Ovary (tissue), 10 donors: ENCODE results near the gene WDR19. TPM values are rescaled to one million over a fixed set of nuclear protein-coding genes. Genes with fewer than 3 reads are reported as not detected.
"Not testable (repeated sequence)": the region's sequence is repeated elsewhere in the genome, so short reads cannot be mapped to it uniquely, and the experiment has no call there.

Source experiments
- DNase-seq, 5 donors: peaks; one replicate each; pipeline ENCODE4 v3.0.0-alpha.2; 2019 to 2020
- H3K27ac ChIP-seq, 2 donors: fragments of 200-600 bp; one replicate each; pipeline versions ENCODE4 v1.5.1 to v1.8.0; 2019 to 2022
- H3K27me3 ChIP-seq: fragments of 200-600 bp; one replicate; pipeline ENCODE4 v1.8.0; 2022
- H3K36me3 ChIP-seq: fragments of 200-600 bp; sonication (generic); one replicate; pipeline ENCODE4 v1.5.1; 2019
- H3K4me1 ChIP-seq: one replicate; pipeline ENCODE4 v1.8.1; 2013; ENCODE audit warnings: mild to moderate bottlenecking, moderate library complexity; ENCODE audit not compliant: insufficient read depth
- H3K4me3 ChIP-seq: fragments of 200-600 bp; sonication (generic); one replicate; pipeline ENCODE4 v1.5.1; 2017
- H3K9me3 ChIP-seq, 2 donors: fragments of 200-600 bp in 1 of 2; sonication (generic) in 1 of 2; one replicate each; pipeline versions ENCODE4 v1.5.1 to v1.8.1; 2013 to 2019; ENCODE audit warnings: mild to moderate bottlenecking in 1 of 2, moderate library complexity in 1 of 2
- CTCF ChIP-seq, 3 donors: fragments of 450-650 bp in 2 of 3; fragments of 200-600 bp in 1 of 3; IDR thresholded peaks; one replicate each; pipeline versions ENCODE4 v1.5.1 to v1.8.0; 2016 to 2022; ENCODE audit warnings: antibody characterized with exemption in 3 of 3, mild to moderate bottlenecking in 1 of 3
- EP300 ChIP-seq: sonication (generic); formaldehyde crosslinking; IDR thresholded peaks from one replicate; pipeline ENCODE4 v1.6.1; 2017; ENCODE audit warnings: antibody characterized with exemption
- POLR2A ChIP-seq: fragments of 450-650 bp; IDR thresholded peaks from one replicate; pipeline ENCODE4 v1.6.1; 2017; ENCODE audit warnings: antibody characterized with exemption, mild to moderate bottlenecking, moderate library complexity
- WGBS, 3 donors: extraction: QIAGEN DNeasy Blood & Tissue Kit in 1 of 3; methylation state at CpG; one replicate each; pipeline versions ENCODE4 v1.1.5 to v1.1.7; 2013 to 2017; 5-methylcytosine and 5-hydroxymethylcytosine counted together
- intact Hi-C, 4 donors: fragments of 100-400 bp; cut with DNase I; formaldehyde crosslinking; loops; one replicate each; pipeline versions ENCODE4 v1.11.0 to v1.15.1; 2022 to 2023
- long read RNA-seq, 3 donors: library from polyadenylated mRNA in 2 of 3; unstranded in 2 of 3; transcript quantifications; one replicate each; pipeline ENCODE4 v2.0.0 and lab custom pipeline, GENCODE V29; 2021 to 2026
- polyA plus RNA-seq, 2 donors: library from polyadenylated mRNA; stranded (reverse); fragments of 200-250 nt in 1 of 2; fragments of 350-450 nt in 1 of 2; fragmentation: Illumina TruSeq in 1 of 2; extraction: RNeasy Lipid Tissue Mini Kit (QIAGEN cat#74804) in 1 of 2; gene quantifications; one replicate each; pipeline ENCODE4 v1.2.3, GENCODE V29; 2013 to 2014
- total RNA-seq, 7 donors: library from RNA; depleted of rRNA in 2 of 7; stranded (reverse); fragments of >200 nt in 2 of 7; fragmentation: NEBNext Ultra II Directional in 3 of 7; extraction: Animal tissue kit (Norgen Biotek cat#: 25700) in 3 of 7; gene quantifications; one replicate each; pipeline versions ENCODE4 v1.1.0 to v1.2.4, GENCODE V29; 2016 to 2023
- donor health status: DM: no; HTN: no; CAD: no; lungs with moderate emphysema.
- donor health status: DM: no; HTN: no; CAD: no.
- donor health status: Bipolar disorder and iron deficiency.
- donor health status: DM: yes; HTN: yes; CAD: no.
- donor health status: DM: no; HTN: no; CAD: no.
- donor health status: DM: yes; HTN: yes; CAD: no.

Gene WDR19
- total RNA-seq (10 to 100 TPM; 35.4 to 71.0 (median 64.1) TPM), polyA plus RNA-seq (10 to 100 TPM; 42.2 to 44.1 TPM)
- long read RNA-seq, donor 1, partial matches to known transcripts = 10 of 14 reads
- long read RNA-seq, donor 1, other reads (novel, unspliced or antisense) = 3 of 14 reads
- long read RNA-seq, donor 2, partial matches to known transcripts = 0 of 3 reads
- long read RNA-seq, donor 2, other reads (novel, unspliced or antisense) = 0 of 3 reads
- long read RNA-seq, donor 3, full-length matches to known transcripts = 15 of 41 reads
- long read RNA-seq, donor 3, partial matches to known transcripts = 4 of 41 reads
- long read RNA-seq, donor 3, other reads (novel, unspliced or antisense) = 22 of 41 reads

GRCh38 chr4:39181905-39182638, at the start of gene WDR19:
WDR19 (plus strand) TSS chr4:39182529; CDS start chr4:39182558, 29 bp downstream.
- WGBS, 3 donors = 0% methylated on average over 48 of the region's 48 CpGs
- H3K27ac ChIP-seq = peak within 1 kb of the TSS in 1 of 2 donors; percentile 59
- no peaks in the 10 kb centered on the region for H3K36me3 ChIP-seq
- intact Hi-C loops = loop anchor here in 1 of 4 donors (5.0 to 10.0 kb wide), 2 partner anchors 137 to 185 kb away; partner anchors contain the start of gene RFC1
- no peaks in the 10 kb centered on the region for H3K27me3 ChIP-seq
- no peaks in the 10 kb centered on the region for H3K9me3 ChIP-seq
- peak; percentile 98 to 99 (median 98) for DNase-seq
- peak within 1 kb of the TSS; percentile 73 for H3K4me3 ChIP-seq
- peak; percentile 35 for TF ChIP-seq POLR2A
- peak; percentile 17 to 58 (median 53) for TF ChIP-seq CTCF (IDR thresholded peaks at IDR 0.05)
- no peak for TF ChIP-seq EP300
- H3K4me1 ChIP-seq = peaks cover 2% of the 10 kb centered on the region

- H3K27ac ChIP-seq = no peak overlapping the region
- DNase-seq = no peak
- 95 to 97% (median 96%) methylated on average over 3 of the region's 3 CpGs for WGBS, 3 donors
- no peak overlapping the region for H3K4me3 ChIP-seq
- H3K4me1 ChIP-seq = no peaks in the 10 kb centered on the region
- H3K27me3 ChIP-seq = no peaks in the 10 kb centered on the region
- TF ChIP-seq POLR2A (no peak), CTCF (IDR thresholded peaks at IDR 0.05) (no peak), EP300 (no peak)
- no peaks in the 10 kb centered on the region for H3K36me3 ChIP-seq
- no peaks in the 10 kb centered on the region for H3K9me3 ChIP-seq
- intact Hi-C loops = loop anchor here in 3 of 4 donors (10.0 kb wide), 3 partner anchors 229 to 379 kb away; no protein-coding TSS in a partner anchor
Measured at GRCh38 chr4:39133623-39134022, 48.7 kb upstream of the WDR19 start.

GRCh38 chr4:39134683-39135306, 47.5 kb upstream of the WDR19 start:
- WGBS, 3 donors = 25 to 39% (median 33%) methylated on average over 2 of the region's 2 CpGs

GRCh38 chr4:39138227-39138626, 44.1 kb upstream of the WDR19 start:
- H3K27me3 ChIP-seq, H3K9me3 ChIP-seq, H3K4me3 ChIP-seq, H3K27ac ChIP-seq, H3K36me3 ChIP-seq, DNase-seq, H3K4me1 ChIP-seq: not testable (repeated sequence)
- 65 to 98% (median 77%) methylated on average over 3 of the region's 3 CpGs for WGBS, 3 donors
- intact Hi-C loops = loop anchor here (5.0 to 10.0 kb wide), 5 partner anchors 233 to 383 kb away; no protein-coding TSS in a partner anchor

More at GRCh38 chr4:39134683-39135306, 47.5 kb upstream of the WDR19 start:
- DNase-seq = no peak
- H3K4me3 ChIP-seq = no peak overlapping the region
- H3K4me1 ChIP-seq = no peaks in the 10 kb centered on the region
- H3K27me3 ChIP-seq = no peaks in the 10 kb centered on the region
- no peaks in the 10 kb centered on the region for H3K9me3 ChIP-seq
- H3K36me3 ChIP-seq = no peaks in the 10 kb centered on the region
- H3K27ac ChIP-seq = no peak overlapping the region
- no peak for TF ChIP-seq EP300
- TF ChIP-seq CTCF (IDR thresholded peaks at IDR 0.05) = no peak
- no peak for TF ChIP-seq POLR2A
- intact Hi-C loops = loop anchor here (5.0 to 10.0 kb wide), 5 partner anchors 230 to 380 kb away; no protein-coding TSS in a partner anchor
